Activated CD4-positive, alpha-beta memory T cell treated with anti-CD3 and anti-CD28 coated beads for 36 hours (primary cell): ENCODE results near the gene HECA. TPM values are rescaled to one million over a fixed set of nuclear protein-coding genes. Genes with fewer than 3 reads are reported as not detected.
A peak's percentile ranks its signal among the peaks of the same experiment; 100 is the strongest.
"Not testable (repeated sequence)": the region's sequence is repeated elsewhere in the genome, so short reads cannot be mapped to it uniquely, and the experiment has no call there.

ENCODE experiments used
- CTCF ChIA-PET: fragments of 350-600 bp; sonication (Branson Sonifier 250); formaldehyde crosslinking; loops from one replicate; lab custom pipeline; 2021; ENCODE audit warnings: antibody characterized with exemption, inconsistent platforms; lab: Charles Lee
- POLR2A ChIA-PET: fragments of 350-600 bp; sonication (Branson Sonifier 250); formaldehyde crosslinking; loops from one replicate; lab custom pipeline; 2021; ENCODE audit warnings: antibody characterized with exemption; lab: Charles Lee
- DNase-seq: peaks from one replicate; pipeline ENCODE4 v3.0.0-alpha.2; 2020
- H3K27ac Mint-ChIP-seq: one replicate; pipeline ENCODE4 v1.8.0; 2021; ENCODE audit warnings: mixed read lengths
- H3K27me3 Mint-ChIP-seq: one replicate; pipeline ENCODE4 v1.8.0; 2021; ENCODE audit warnings: mixed read lengths
- H3K36me3 Mint-ChIP-seq: one replicate; pipeline ENCODE4 v1.8.0; 2021; ENCODE audit warnings: mixed read lengths
- H3K4me1 Mint-ChIP-seq: one replicate; pipeline ENCODE4 v1.8.0; 2021; ENCODE audit warnings: low read depth, mixed read lengths
- H3K4me3 Mint-ChIP-seq: one replicate; pipeline ENCODE4 v1.8.0; 2021; ENCODE audit warnings: mild to moderate bottlenecking, mixed read lengths
- H3K9me3 Mint-ChIP-seq: one replicate; pipeline ENCODE4 v1.8.0; 2021; ENCODE audit warnings: mixed read lengths
- intact Hi-C: fragments of 100-400 bp; cut with micrococcal nuclease; formaldehyde crosslinking; loops from one replicate; pipeline ENCODE4 v1.15.1; 2023
- total RNA-seq, 2 experiments: library from RNA; stranded (reverse); gene quantifications; one replicate each; pipeline ENCODE4 v1.2.3, GENCODE V29; 2021

The HECA gene
- total RNA-seq, 2 experiments from 2014 or later = 75.7 to 76.6 TPM

- peaks cover 36% of the 10 kb centered on the region for H3K36me3 Mint-ChIP-seq
- H3K4me3 Mint-ChIP-seq = peak overlapping the region; percentile 83
- peak; percentile 71 for DNase-seq
- peaks cover 60% of the 10 kb centered on the region for H3K4me1 Mint-ChIP-seq
- ChIA-PET CTCF (interaction anchor here (0.6 to 2.4 kb wide), 2 partner anchors 10 to 15 kb away, joined by 3 to 8 read pairs; no protein-coding TSS in a partner anchor), POLR2A (interaction anchor here (2.4 to 5.9 kb wide), 4 partner anchors 10 to 238 kb away, joined by 7 to 128 read pairs (median 27); partner anchors contain the start of gene CITED2)
- intact Hi-C loops = loop anchor here (1.0 to 10.0 kb wide), 6 partner anchors 11 to 399 kb away; partner anchors contain the start of gene ABRACL
- H3K27ac Mint-ChIP-seq = peak overlapping the region; percentile 94
- no peaks in the 10 kb centered on the region for H3K9me3 Mint-ChIP-seq
- no peaks in the 10 kb centered on the region for H3K27me3 Mint-ChIP-seq
Observed at GRCh38 chr6:139135578-139136545, 982 bp downstream of the HECA start.

- H3K36me3 Mint-ChIP-seq = peaks cover 36% of the 10 kb centered on the region
Observed at GRCh38 chr6:139137706-139138105, 2.8 kb downstream of the HECA start.

GRCh38 chr6:139140854-139141253, 6.0 kb downstream of the HECA start:
- Mint-ChIP-seq H3K4me3 (peak overlapping the region; percentile 70), H3K36me3 (peaks cover 48% of the 10 kb centered on the region), H3K27ac (peak overlapping the region; percentile 94), H3K4me1 (peaks cover 65% of the 10 kb centered on the region)
- CTCF ChIA-PET = interaction anchor here (0.8 to 2.0 kb wide), 4 partner anchors 12 to 16 kb away, joined by 3 to 8 read pairs (median 6); no protein-coding TSS in a partner anchor
- DNase-seq = peak; percentile 31
- POLR2A ChIA-PET = interaction anchor here (1.7 to 5.9 kb wide), 2 partner anchors 9 to 11 kb away, joined by 4 to 128 read pairs; no protein-coding TSS in a partner anchor
- H3K27me3 Mint-ChIP-seq, H3K9me3 Mint-ChIP-seq, intact Hi-C loops: not testable (repeated sequence)

More at GRCh38 chr6:139137706-139138105, 2.8 kb downstream of the HECA start:
- H3K4me1 Mint-ChIP-seq = peaks cover 51% of the 10 kb centered on the region
- H3K27me3 Mint-ChIP-seq = no peaks in the 10 kb centered on the region
- ChIA-PET POLR2A (interaction anchor here (1.0 to 5.9 kb wide), 11 partner anchors 8 to 236 kb away, joined by 3 to 128 read pairs (median 5); partner anchors contain the start of genes CITED2 and REPS1), CTCF (interaction anchor here (0.6 to 2.4 kb wide), 13 partner anchors 9 to 701 kb away, joined by 3 to 10 read pairs (median 3); partner anchors contain the start of gene REPS1)
- no peaks in the 10 kb centered on the region for H3K9me3 Mint-ChIP-seq
- H3K4me3 Mint-ChIP-seq = peak overlapping the region; percentile 83
- peak overlapping the region; percentile 94 for H3K27ac Mint-ChIP-seq
- DNase-seq = no peak
- intact Hi-C loops = loop anchor here (1.0 to 10.0 kb wide), 3 partner anchors 8 to 397 kb away; no protein-coding TSS in a partner anchor

GRCh38 chr6:139142262-139142661, 7.4 kb downstream of the HECA start:
- no peak for DNase-seq
- POLR2A ChIA-PET = interaction anchor here (0.9 to 5.9 kb wide), 6 partner anchors 9 to 120 kb away, joined by 3 to 128 read pairs (median 4); no protein-coding TSS in a partner anchor
- H3K27ac Mint-ChIP-seq = peak overlapping the region; percentile 99
- CTCF ChIA-PET = interaction anchor here (0.7 to 1.9 kb wide), 3 partner anchors 10 to 22 kb away, joined by 3 to 7 read pairs (median 7); no protein-coding TSS in a partner anchor
- no peaks in the 10 kb centered on the region for H3K27me3 Mint-ChIP-seq
- intact Hi-C loops = no loop called here
- H3K36me3 Mint-ChIP-seq = peaks cover 34% of the 10 kb centered on the region
- H3K4me1 Mint-ChIP-seq = peaks cover 79% of the 10 kb centered on the region
- H3K9me3 Mint-ChIP-seq = no peaks in the 10 kb centered on the region
- H3K4me3 Mint-ChIP-seq = peak overlapping the region; percentile 44

GRCh38 chr6:139143111-139143510, 8.2 kb downstream of the HECA start:
- intact Hi-C loops = no loop called here
- H3K4me3 Mint-ChIP-seq = peak overlapping the region; percentile 44
- no peaks in the 10 kb centered on the region for H3K27me3 Mint-ChIP-seq
- DNase-seq = no peak
- H3K36me3 Mint-ChIP-seq = peaks cover 26% of the 10 kb centered on the region
- no peaks in the 10 kb centered on the region for H3K9me3 Mint-ChIP-seq
- ChIA-PET POLR2A (interaction anchor here (0.9 to 3.1 kb wide), 8 partner anchors 8 to 232 kb away, joined by 3 to 20 read pairs (median 4); no protein-coding TSS in a partner anchor), CTCF (interaction anchor here (0.7 to 2.0 kb wide), 3 partner anchors 10 to 21 kb away, joined by 3 to 8 read pairs (median 7); no protein-coding TSS in a partner anchor)
- H3K4me1 Mint-ChIP-seq = peaks cover 81% of the 10 kb centered on the region
- H3K27ac Mint-ChIP-seq = peak overlapping the region; percentile 99

- peaks cover 23% of the 10 kb centered on the region for H3K36me3 Mint-ChIP-seq
- intact Hi-C loops = loop anchor here (1.0 to 5.0 kb wide), 3 partner anchors 7 to 1277 kb away; partner anchors contain the start of gene TNFAIP3
- no peaks in the 10 kb centered on the region for H3K27me3 Mint-ChIP-seq
- POLR2A ChIA-PET = interaction anchor here (1.2 to 3.3 kb wide), 10 partner anchors 7 to 229 kb away, joined by 4 to 40 read pairs (median 14); partner anchors contain the start of genes CITED2 and HECA
- peaks cover 89% of the 10 kb centered on the region for H3K4me1 Mint-ChIP-seq
- peak; percentile 67 for DNase-seq
- no peaks in the 10 kb centered on the region for H3K9me3 Mint-ChIP-seq
- peak overlapping the region; percentile 99 for H3K27ac Mint-ChIP-seq
- peak overlapping the region; percentile 72 for H3K4me3 Mint-ChIP-seq
- CTCF ChIA-PET = interaction anchor here (0.6 to 2.9 kb wide), 8 partner anchors 10 to 225 kb away, joined by 3 to 13 read pairs (median 5); no protein-coding TSS in a partner anchor
Observed at GRCh38 chr6:139144490-139145085, 9.7 kb downstream of the HECA start.

GRCh38 chr6:139145661-139146060, 10.8 kb downstream of the HECA start:
- H3K4me1 Mint-ChIP-seq = peaks cover 89% of the 10 kb centered on the region
- CTCF ChIA-PET = interaction anchor here (1.0 to 2.9 kb wide), 9 partner anchors 8 to 224 kb away, joined by 3 to 13 read pairs (median 7); no protein-coding TSS in a partner anchor
- peak overlapping the region; percentile 72 for H3K4me3 Mint-ChIP-seq
- H3K36me3 Mint-ChIP-seq = peaks cover 18% of the 10 kb centered on the region
- DNase-seq = no peak
- POLR2A ChIA-PET = interaction anchor here (1.1 to 3.3 kb wide), 15 partner anchors 8 to 228 kb away, joined by 3 to 40 read pairs (median 7); partner anchors contain the start of genes CITED2 and HECA
- intact Hi-C loops = loop anchor here (1.0 to 5.0 kb wide), 7 partner anchors 8 to 1278 kb away; partner anchors contain the start of genes TNFAIP3 and TXLNB
- no peaks in the 10 kb centered on the region for H3K27me3 Mint-ChIP-seq
- peak overlapping the region; percentile 99 for H3K27ac Mint-ChIP-seq
- no peaks in the 10 kb centered on the region for H3K9me3 Mint-ChIP-seq

- Mint-ChIP-seq H3K4me3 (peak overlapping the region; percentile 72), H3K27me3 (no peaks in the 10 kb centered on the region), H3K36me3 (peaks cover 20% of the 10 kb centered on the region), H3K27ac (peak overlapping the region; percentile 99), H3K4me1 (peaks cover 94% of the 10 kb centered on the region), H3K9me3 (no peaks in the 10 kb centered on the region)
- intact Hi-C loops = loop anchor here (1.0 to 5.0 kb wide), 6 partner anchors 8 to 1279 kb away; partner anchors contain the start of genes TNFAIP3 and TXLNB
- ChIA-PET POLR2A (interaction anchor here (0.6 to 3.3 kb wide), 19 partner anchors 8 to 228 kb away, joined by 3 to 40 read pairs (median 5); partner anchors contain the start of genes CITED2, HECA and TXLNB), CTCF (interaction anchor here (0.7 to 2.9 kb wide), 10 partner anchors 9 to 224 kb away, joined by 3 to 13 read pairs (median 6); no protein-coding TSS in a partner anchor)
- DNase-seq = peak; percentile 59
Observed at GRCh38 chr6:139146317-139146726, 11.4 kb downstream of the HECA start.

- H3K36me3 Mint-ChIP-seq = peaks cover 20% of the 10 kb centered on the region
- DNase-seq = no peak
Observed at GRCh38 chr6:139147628-139148027, 12.7 kb downstream of the HECA start.

GRCh38 chr6:139148557-139149235, 13.8 kb downstream of the HECA start:
- H3K9me3 Mint-ChIP-seq = no peaks in the 10 kb centered on the region
- CTCF ChIA-PET = interaction anchor here (1.1 kb wide), 1 partner anchor 221 kb away, joined by 4 read pairs; no protein-coding TSS in a partner anchor
- intact Hi-C loops = loop anchor here (5.0 kb wide), 1 partner anchor 1281 kb away; the partner anchor contains the start of gene TNFAIP3
- no peak for DNase-seq
- H3K4me1 Mint-ChIP-seq = peaks cover 91% of the 10 kb centered on the region
- POLR2A ChIA-PET = interaction anchor here (0.7 to 7.6 kb wide), 3 partner anchors 10 to 114 kb away, joined by 3 to 128 read pairs (median 48); no protein-coding TSS in a partner anchor
- peak overlapping the region; percentile 99 for H3K27ac Mint-ChIP-seq
- peak overlapping the region; percentile 30 for H3K4me3 Mint-ChIP-seq
- peaks cover 11% of the 10 kb centered on the region for H3K36me3 Mint-ChIP-seq
- H3K27me3 Mint-ChIP-seq = no peaks in the 10 kb centered on the region

More at GRCh38 chr6:139147628-139148027, 12.7 kb downstream of the HECA start:
- Mint-ChIP-seq H3K9me3 (no peaks in the 10 kb centered on the region), H3K27me3 (no peaks in the 10 kb centered on the region), H3K27ac (peak overlapping the region; percentile 99), H3K4me1 (peaks cover 97% of the 10 kb centered on the region), H3K4me3 (peak overlapping the region; percentile 72)
- intact Hi-C loops = loop anchor here (2.0 to 5.0 kb wide), 3 partner anchors 115 to 1280 kb away; partner anchors contain the start of genes TNFAIP3 and TXLNB
- ChIA-PET CTCF (interaction anchor here (2.6 kb wide), 1 partner anchor 222 kb away, joined by 7 read pairs; no protein-coding TSS in a partner anchor), POLR2A (interaction anchor here (3.0 to 3.2 kb wide), 2 partner anchors 10 to 13 kb away, joined by 39 to 40 read pairs; no protein-coding TSS in a partner anchor)
